SK-N-SH (cell line): ENCODE data around the gene MAN2A1. TPM values are rescaled to one million over a fixed set of nuclear protein-coding genes. Genes with fewer than 3 reads are reported as not detected.

Source experiments
- CTCF ChIA-PET: fragments of 300-600, 350-600 bp; formaldehyde crosslinking; extraction: SDS; loops from one replicate; lab custom pipeline; 2021; lab: Yijun Ruan, JAX
- POLR2A ChIA-PET: fragments of 350-600 bp; sonication (Branson Sonifier 250); formaldehyde crosslinking; extraction: SDS; loops from one replicate; lab custom pipeline; 2020; ENCODE audit warnings: antibody characterized with exemption, inconsistent platforms; lab: Yijun Ruan, JAX
- DNase-seq: peaks from one replicate; pipeline ENCODE4 v3.0.0; 2012
- H2AFZ ChIP-seq: fragments of 200-600 bp; sonication (generic); 2 replicates; pipeline ENCODE4 v1.8.1; 2016; ENCODE audit warnings: antibody characterized with exemption, mild to moderate bottlenecking, low read depth
- H3F3A ChIP-seq: fragments of 200-600 bp; sonication (generic); replicated peaks from 2 replicates; pipeline ENCODE3; 2016; ENCODE audit warnings: antibody characterized with exemption, mild to moderate bottlenecking; ENCODE audit not compliant: insufficient read depth
- H3K27ac ChIP-seq, 2 experiments: fragments of 200-500 bp in 1 of 2; fragments of 200-600 bp in 1 of 2; sonication (Bioruptor generic) in 1 of 2; sonication (generic), shearing (Covaris generic) in 1 of 2; 2 replicates each; pipeline versions ENCODE4 v1.5.1 to v1.6.1; 2014 to 2016; ENCODE audit warnings: low read depth in 2 of 2, inconsistent platforms in 1 of 2, low read length in 1 of 2, mild to moderate bottlenecking in 1 of 2, mixed read lengths in 1 of 2
- H3K27me3 ChIP-seq: fragments of 200-600 bp; sonication (generic), shearing (Covaris generic); 2 replicates; pipeline ENCODE4 v1.6.1; 2016; ENCODE audit warnings: mixed run types; ENCODE audit not compliant: insufficient read depth
- H3K36me3 ChIP-seq, 2 experiments: fragments of 200-500 bp in 1 of 2; fragments of 200-600 bp in 1 of 2; sonication (Bioruptor generic) in 1 of 2; sonication (generic) in 1 of 2; replicated peaks in 1 of 2; 2 replicates each; pipeline versions ENCODE3 to v1.5.1; 2014 to 2016; ENCODE audit warnings: low read length in 1 of 2, mild to moderate bottlenecking in 1 of 2; ENCODE audit not compliant: insufficient read depth in 2 of 2, control insufficient read depth in 1 of 2
- H3K4me1 ChIP-seq, 2 experiments: fragments of 200-500 bp in 1 of 2; fragments of 200-600 bp in 1 of 2; sonication (Bioruptor generic) in 1 of 2; sonication (generic), shearing (Covaris generic) in 1 of 2; 2 replicates each; pipeline versions ENCODE4 v1.5.1 to v1.6.1; 2014 to 2016; ENCODE audit warnings: low read depth in 1 of 2, low read length in 1 of 2, mixed run types in 1 of 2; ENCODE audit not compliant: insufficient read depth in 2 of 2, control insufficient read depth in 1 of 2
- H3K4me2 ChIP-seq: fragments of 200-600 bp; sonication (generic), shearing (Covaris generic); 2 replicates; pipeline ENCODE4 v1.6.1; 2017; ENCODE audit warnings: mixed run types
- H3K4me3 ChIP-seq, 2 experiments: fragments of 200-500 bp in 1 of 2; fragments of 200-600 bp in 1 of 2; sonication (Bioruptor generic) in 1 of 2; sonication (generic), shearing (Covaris generic) in 1 of 2; 2 replicates each; pipeline versions ENCODE4 v1.5.1 to v1.8.1; 2014 to 2016; ENCODE audit warnings: low read depth in 2 of 2, inconsistent platforms in 1 of 2, low read length in 1 of 2, mild to moderate bottlenecking in 1 of 2, mixed read lengths in 1 of 2, moderate library complexity in 1 of 2
- H3K79me2 ChIP-seq: fragments of 200-600 bp; sonication (generic); 2 replicates; pipeline ENCODE4 v1.8.1; 2017; ENCODE audit warnings: mild to moderate bottlenecking; ENCODE audit not compliant: insufficient read depth
- H3K9ac ChIP-seq: fragments of 200-600 bp; sonication (generic); 2 replicates; pipeline ENCODE4 v1.6.1; 2017; ENCODE audit warnings: mixed run types
- H3K9me2 ChIP-seq: fragments of 200-600 bp; sonication (generic); 2 replicates; pipeline ENCODE4 v1.6.1; 2017; ENCODE audit warnings: mixed run types
- H3K9me3 ChIP-seq: fragments of 200-600 bp; sonication (generic); 2 replicates; pipeline ENCODE4 v1.6.1; 2017; ENCODE audit warnings: mixed run types, mild to moderate bottlenecking, moderate library complexity
- H4K20me1 ChIP-seq: fragments of 200-600 bp; sonication (generic); 2 replicates; pipeline ENCODE4 v1.6.1; 2017; ENCODE audit warnings: mild to moderate bottlenecking, mixed run types; ENCODE audit not compliant: insufficient read depth
- CHD2 ChIP-seq: fragments of 150-350 bp; IDR thresholded peaks from 2 replicates; pipeline ENCODE4 v1.6.1; 2018; ENCODE audit warnings: low read length; ENCODE audit not compliant: partially characterized antibody
- FOXJ3 ChIP-seq: sonication (generic); formaldehyde crosslinking; IDR thresholded peaks from 2 replicates; pipeline ENCODE4 v1.5.1; 2020; ENCODE audit warnings: mild to moderate bottlenecking, missing genetic modification reagents
- FOXM1 ChIP-seq: IDR thresholded peaks from 2 replicates; pipeline ENCODE4 v1.4.0; 2012; ENCODE audit warnings: low read depth, mild to moderate bottlenecking
- GABPA ChIP-seq: IDR thresholded peaks from 2 replicates; pipeline ENCODE4 v1.4.0; 2012; ENCODE audit warnings: low read depth, mild to moderate bottlenecking
- JUND ChIP-seq: IDR thresholded peaks from 2 replicates; pipeline ENCODE4 v1.4.0; 2012
- MEF2A ChIP-seq: IDR thresholded peaks from 2 replicates; pipeline ENCODE4 v1.4.0; 2012; ENCODE audit warnings: low read depth, borderline replicate concordance
- MXI1 ChIP-seq: IDR thresholded peaks from 2 replicates; pipeline ENCODE4 v1.6.1; 2012; ENCODE audit warnings: mild to moderate bottlenecking, low read depth, low read length, improper control_type of control experiment
- NFIC ChIP-seq: IDR thresholded peaks from 2 replicates; pipeline ENCODE4 v1.4.0; 2012; ENCODE audit warnings: borderline replicate concordance
- NRF1 ChIP-seq: IDR thresholded peaks from 2 replicates; pipeline ENCODE4 v1.6.1; 2012; ENCODE audit warnings: low read depth, mild to moderate bottlenecking, low read length
- POLR2AphosphoS5 ChIP-seq: IDR thresholded peaks from 2 replicates; pipeline ENCODE4 v1.6.1; 2012; ENCODE audit warnings: low read depth, low read length
- RCOR1 ChIP-seq: fragments of 150-350 bp; IDR thresholded peaks from 2 replicates; pipeline ENCODE4 v1.6.1; 2017; ENCODE audit warnings: antibody characterized with exemption, low read length
- SMC3 ChIP-seq: IDR thresholded peaks from 2 replicates; pipeline ENCODE4 v1.6.1; 2012; ENCODE audit warnings: low read depth, low read length, improper control_type of control experiment
- TAF1 ChIP-seq: IDR thresholded peaks from 2 replicates; pipeline ENCODE4 v1.6.1; 2012; ENCODE audit warnings: low read depth, mild to moderate bottlenecking, low read length, moderate library complexity, borderline replicate concordance
- TCF12 ChIP-seq: IDR thresholded peaks from 2 replicates; pipeline ENCODE4 v1.4.0; 2012
- TEAD4 ChIP-seq: IDR thresholded peaks from 2 replicates; pipeline ENCODE4 v1.4.0; 2012; ENCODE audit warnings: mild to moderate bottlenecking, borderline replicate concordance; ENCODE audit not compliant: insufficient read depth
- WGBS: methylation state at CpG from one replicate; pipeline ENCODE4 v1.1.6; 2017; ENCODE audit warnings: low lambda C conversion rate; 5-methylcytosine and 5-hydroxymethylcytosine counted together
- polyA plus RNA-seq, 3 experiments: library from polyadenylated mRNA; depleted of rRNA; stranded (reverse); fragments of >200 nt; gene quantifications; 2 replicates each; pipeline ENCODE4 v1.2.3, GENCODE V29; 2012
- TF ChIP-seq, protein P1 (sequence below): fragments of 200-600 bp; sonication (generic); IDR thresholded peaks from 2 replicates; pipeline ENCODE4 v1.6.1; 2017; ENCODE audit warnings: antibody characterized with exemption, mild to moderate bottlenecking, moderate library complexity
- TF ChIP-seq, protein P2 (sequence below): IDR thresholded peaks from 2 replicates; pipeline ENCODE4 v1.4.0; 2012; ENCODE audit warnings: low read depth
- TF ChIP-seq, protein P3 (sequence below): IDR thresholded peaks from 2 replicates; pipeline ENCODE4 v1.4.0; 2012; ENCODE audit warnings: low read depth, borderline replicate concordance
- TF ChIP-seq, protein P4 (sequence below): IDR thresholded peaks from 2 replicates; pipeline ENCODE4; 2012

MAN2A1 gene
- polyA plus RNA-seq, 1 of the 3 experiments (the other 2 are of a cell fraction), result 19.7 TPM

DNA sequence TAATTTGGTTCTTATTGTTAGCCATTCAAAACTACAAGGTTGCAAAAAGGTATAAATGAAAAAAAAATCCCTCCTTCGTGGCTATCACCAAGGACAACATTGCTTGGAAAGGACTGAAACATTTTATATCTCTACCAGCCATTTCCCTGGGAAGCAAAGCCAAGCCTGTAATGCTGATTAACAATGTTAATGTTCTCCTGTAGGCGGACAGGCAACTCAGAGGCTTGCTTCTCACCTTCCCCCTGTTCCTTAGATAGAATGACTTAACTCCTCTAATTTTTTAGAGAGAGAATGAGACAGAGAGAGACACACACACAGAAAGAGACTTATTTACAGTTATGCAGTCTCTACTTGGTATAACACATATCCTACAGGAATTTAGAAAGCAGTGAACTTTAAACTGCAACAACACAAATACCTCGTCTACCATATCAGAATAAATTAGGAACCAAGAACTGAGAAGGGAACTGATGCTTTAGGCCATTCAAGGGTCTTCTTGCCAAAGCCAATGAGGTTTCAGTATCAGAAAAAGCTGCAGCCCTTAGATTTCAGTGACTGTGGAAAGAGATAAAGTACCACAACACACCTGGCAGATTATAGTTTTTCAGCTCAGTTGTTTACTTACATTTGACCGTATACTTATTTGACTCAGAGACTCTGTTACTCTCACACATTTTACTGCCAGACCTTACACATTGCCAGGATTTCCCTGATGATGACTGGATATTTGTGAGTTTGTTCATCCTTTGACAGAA is 20.9 kb upstream of the MAN2A1 start (continued):
- no peak for TF ChIP-seq FOXJ3 (CRISPR knock-in tag)

DNA sequence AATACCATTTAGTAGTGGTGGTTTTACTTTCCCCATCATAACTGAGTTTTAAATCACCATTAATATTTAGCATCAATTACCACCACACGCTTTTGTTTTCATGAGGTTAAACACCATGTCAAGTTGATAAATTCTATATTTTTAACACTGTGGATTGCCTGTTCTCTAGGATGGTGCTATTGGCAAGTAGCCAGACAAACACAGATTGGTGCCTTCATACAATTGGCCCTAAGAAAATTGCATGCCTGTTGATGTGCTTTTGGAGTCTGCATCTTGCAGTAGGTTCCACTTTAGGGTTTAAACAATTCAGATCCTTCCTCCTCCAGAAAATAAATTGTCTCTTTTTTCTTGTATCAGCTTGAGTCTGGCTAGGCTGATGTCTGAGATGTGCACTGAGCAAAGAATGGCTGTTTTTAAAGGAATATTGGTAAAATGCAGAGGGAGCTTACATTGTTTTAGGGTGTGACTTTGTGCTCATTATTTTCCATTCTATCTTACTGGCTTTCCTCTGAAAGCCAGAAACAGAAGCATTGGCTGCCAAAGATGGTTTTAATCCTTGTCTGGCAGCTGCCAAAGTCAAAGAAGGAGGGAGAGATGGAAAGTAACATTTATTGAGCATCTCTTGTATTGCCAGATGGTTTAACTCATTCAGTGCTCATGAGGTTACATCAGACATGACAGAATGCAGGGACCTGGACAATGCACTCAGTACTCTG is 19.6 kb upstream of the MAN2A1 start:
- Histone ChIP-seq H3K4me2 (no peak overlapping the region), H3K27ac (no peak overlapping the region), H4K20me1 (no peaks in the 10 kb centered on the region), H3F3A (no peaks in the 10 kb centered on the region), H3K4me3 (no peak overlapping the region), H3K36me3 (no peaks in the 10 kb centered on the region), H3K9ac (no peak overlapping the region), H3K4me1 (no peaks in the 10 kb centered on the region), H3K9me3 (no peaks in the 10 kb centered on the region), H3K79me2 (no peaks in the 10 kb centered on the region), H3K9me2 (no peaks in the 10 kb centered on the region), H2AFZ (no peak overlapping the region), H3K27me3 (no peaks in the 10 kb centered on the region)
- CTCF ChIA-PET, result interaction anchor here (1.7 kb wide), 1 partner anchor 12 kb away, joined by 4 read pairs; no protein-coding TSS in a partner anchor
- TF ChIP-seq TAF1 (no peak), SMC3 (no peak), FOXM1 (no peak), MXI1 (no peak), JUND (no peak), FOXJ3 (CRISPR knock-in tag) (no peak), TCF12 (no peak), TEAD4 (no peak), RCOR1 (no peak), POLR2AphosphoS5 (no peak), MEF2A (no peak), GABPA (no peak), NRF1 (no peak), NFIC (no peak), CHD2 (no peak)
- TF ChIP-seq, protein P1, sequence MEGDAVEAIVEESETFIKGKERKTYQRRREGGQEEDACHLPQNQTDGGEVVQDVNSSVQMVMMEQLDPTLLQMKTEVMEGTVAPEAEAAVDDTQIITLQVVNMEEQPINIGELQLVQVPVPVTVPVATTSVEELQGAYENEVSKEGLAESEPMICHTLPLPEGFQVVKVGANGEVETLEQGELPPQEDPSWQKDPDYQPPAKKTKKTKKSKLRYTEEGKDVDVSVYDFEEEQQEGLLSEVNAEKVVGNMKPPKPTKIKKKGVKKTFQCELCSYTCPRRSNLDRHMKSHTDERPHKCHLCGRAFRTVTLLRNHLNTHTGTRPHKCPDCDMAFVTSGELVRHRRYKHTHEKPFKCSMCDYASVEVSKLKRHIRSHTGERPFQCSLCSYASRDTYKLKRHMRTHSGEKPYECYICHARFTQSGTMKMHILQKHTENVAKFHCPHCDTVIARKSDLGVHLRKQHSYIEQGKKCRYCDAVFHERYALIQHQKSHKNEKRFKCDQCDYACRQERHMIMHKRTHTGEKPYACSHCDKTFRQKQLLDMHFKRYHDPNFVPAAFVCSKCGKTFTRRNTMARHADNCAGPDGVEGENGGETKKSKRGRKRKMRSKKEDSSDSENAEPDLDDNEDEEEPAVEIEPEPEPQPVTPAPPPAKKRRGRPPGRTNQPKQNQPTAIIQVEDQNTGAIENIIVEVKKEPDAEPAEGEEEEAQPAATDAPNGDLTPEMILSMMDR, result no peak
- TF ChIP-seq, protein P2, sequence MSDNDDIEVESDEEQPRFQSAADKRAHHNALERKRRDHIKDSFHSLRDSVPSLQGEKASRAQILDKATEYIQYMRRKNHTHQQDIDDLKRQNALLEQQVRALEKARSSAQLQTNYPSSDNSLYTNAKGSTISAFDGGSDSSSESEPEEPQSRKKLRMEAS, result no peak
- TF ChIP-seq, protein P3, sequence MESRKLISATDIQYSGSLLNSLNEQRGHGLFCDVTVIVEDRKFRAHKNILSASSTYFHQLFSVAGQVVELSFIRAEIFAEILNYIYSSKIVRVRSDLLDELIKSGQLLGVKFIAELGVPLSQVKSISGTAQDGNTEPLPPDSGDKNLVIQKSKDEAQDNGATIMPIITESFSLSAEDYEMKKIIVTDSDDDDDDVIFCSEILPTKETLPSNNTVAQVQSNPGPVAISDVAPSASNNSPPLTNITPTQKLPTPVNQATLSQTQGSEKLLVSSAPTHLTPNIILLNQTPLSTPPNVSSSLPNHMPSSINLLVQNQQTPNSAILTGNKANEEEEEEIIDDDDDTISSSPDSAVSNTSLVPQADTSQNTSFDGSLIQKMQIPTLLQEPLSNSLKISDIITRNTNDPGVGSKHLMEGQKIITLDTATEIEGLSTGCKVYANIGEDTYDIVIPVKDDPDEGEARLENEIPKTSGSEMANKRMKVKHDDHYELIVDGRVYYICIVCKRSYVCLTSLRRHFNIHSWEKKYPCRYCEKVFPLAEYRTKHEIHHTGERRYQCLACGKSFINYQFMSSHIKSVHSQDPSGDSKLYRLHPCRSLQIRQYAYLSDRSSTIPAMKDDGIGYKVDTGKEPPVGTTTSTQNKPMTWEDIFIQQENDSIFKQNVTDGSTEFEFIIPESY, result no peak
- TF ChIP-seq, protein P4, sequence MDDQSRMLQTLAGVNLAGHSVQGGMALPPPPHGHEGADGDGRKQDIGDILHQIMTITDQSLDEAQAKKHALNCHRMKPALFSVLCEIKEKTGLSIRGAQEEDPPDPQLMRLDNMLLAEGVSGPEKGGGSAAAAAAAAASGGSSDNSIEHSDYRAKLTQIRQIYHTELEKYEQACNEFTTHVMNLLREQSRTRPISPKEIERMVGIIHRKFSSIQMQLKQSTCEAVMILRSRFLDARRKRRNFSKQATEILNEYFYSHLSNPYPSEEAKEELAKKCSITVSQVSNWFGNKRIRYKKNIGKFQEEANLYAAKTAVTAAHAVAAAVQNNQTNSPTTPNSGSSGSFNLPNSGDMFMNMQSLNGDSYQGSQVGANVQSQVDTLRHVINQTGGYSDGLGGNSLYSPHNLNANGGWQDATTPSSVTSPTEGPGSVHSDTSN, result no peak
- no peak for DNase-seq
- POLR2A ChIA-PET, result no interaction called here
- WGBS, result 96% methylated on average over 1 of the region's 1 CpG
